Tibial artery (tissue), 4 donors: ENCODE results near the gene PIWIL1.

Experiments used
- DNase-seq, 2 donors: peaks; one replicate each; pipeline ENCODE4 v3.0.0-alpha.2; 2019
- H3K27ac ChIP-seq, 2 donors: fragments of 200-600 bp; sonication (generic) in 1 of 2; 1 replicate in 1 of 2; 2 replicates in 1 of 2; pipeline ENCODE4 v1.5.1; 2018 to 2019; ENCODE audit warnings: mild to moderate bottlenecking in 1 of 2
- H3K27me3 ChIP-seq, 2 donors: fragments of 200-600 bp; sonication (generic) in 1 of 2; one replicate each; pipeline versions ENCODE4 v1.5.1 to v1.6.0; 2016 to 2019
- H3K36me3 ChIP-seq, 3 donors: fragments of 200-600 bp; sonication (generic) in 2 of 3; one replicate each; pipeline ENCODE4 v1.5.1; 2016 to 2019; ENCODE audit warnings: mild to moderate bottlenecking in 2 of 3
- H3K4me1 ChIP-seq, 4 donors: fragments of 200-600 bp; sonication (generic) in 2 of 4; 1 replicate in 3 of 4; 2 replicates in 1 of 4; pipeline ENCODE4 v1.5.1; 2016 to 2019
- H3K4me3 ChIP-seq, 2 donors: fragments of 200-600 bp; sonication (generic) in 1 of 2; 1 replicate in 1 of 2; 2 replicates in 1 of 2; pipeline ENCODE4 v1.5.1; 2018 to 2019; ENCODE audit warnings: mild to moderate bottlenecking in 2 of 2
- H3K9me3 ChIP-seq, 3 donors: fragments of 200-600 bp; sonication (generic) in 1 of 3; one replicate each; pipeline ENCODE4 v1.5.1; 2016 to 2019
- intact Hi-C: fragments of 100-400 bp; cut with DNase I; formaldehyde crosslinking; loops from one replicate; pipeline ENCODE4 v1.15.0; 2023; ENCODE audit warnings: low total_unique reads
- TF ChIP-seq, protein P1 (sequence below), 2 experiments: fragments of 200-600 bp in 1 of 2; fragments of 450-650 bp in 1 of 2; IDR thresholded peaks; one replicate each; pipeline ENCODE4 v1.5.1; 2017 to 2019; ENCODE audit warnings: antibody characterized with exemption in 2 of 2, mild to moderate bottlenecking in 1 of 2, moderate library complexity in 1 of 2

Gene PIWIL1

GRCh38 chr12:130364578-130364977 lies 26.9 kb downstream of the PIWIL1 start:
- Histone ChIP-seq H3K27ac (no peak overlapping the region), H3K9me3 (no peaks in the 10 kb centered on the region), H3K36me3 (no peaks in the 10 kb centered on the region), H3K4me1 (no peaks in the 10 kb centered on the region), H3K4me3 (no peak overlapping the region), H3K27me3 (peaks cover 0 to 5% of the 10 kb centered on the region in 2 donors)
- DNase-seq = no peak
- TF ChIP-seq, protein P1, sequence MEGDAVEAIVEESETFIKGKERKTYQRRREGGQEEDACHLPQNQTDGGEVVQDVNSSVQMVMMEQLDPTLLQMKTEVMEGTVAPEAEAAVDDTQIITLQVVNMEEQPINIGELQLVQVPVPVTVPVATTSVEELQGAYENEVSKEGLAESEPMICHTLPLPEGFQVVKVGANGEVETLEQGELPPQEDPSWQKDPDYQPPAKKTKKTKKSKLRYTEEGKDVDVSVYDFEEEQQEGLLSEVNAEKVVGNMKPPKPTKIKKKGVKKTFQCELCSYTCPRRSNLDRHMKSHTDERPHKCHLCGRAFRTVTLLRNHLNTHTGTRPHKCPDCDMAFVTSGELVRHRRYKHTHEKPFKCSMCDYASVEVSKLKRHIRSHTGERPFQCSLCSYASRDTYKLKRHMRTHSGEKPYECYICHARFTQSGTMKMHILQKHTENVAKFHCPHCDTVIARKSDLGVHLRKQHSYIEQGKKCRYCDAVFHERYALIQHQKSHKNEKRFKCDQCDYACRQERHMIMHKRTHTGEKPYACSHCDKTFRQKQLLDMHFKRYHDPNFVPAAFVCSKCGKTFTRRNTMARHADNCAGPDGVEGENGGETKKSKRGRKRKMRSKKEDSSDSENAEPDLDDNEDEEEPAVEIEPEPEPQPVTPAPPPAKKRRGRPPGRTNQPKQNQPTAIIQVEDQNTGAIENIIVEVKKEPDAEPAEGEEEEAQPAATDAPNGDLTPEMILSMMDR (IDR thresholded peaks at IDR 0.05) = no peak
- intact Hi-C loops = no loop called here

DNA sequence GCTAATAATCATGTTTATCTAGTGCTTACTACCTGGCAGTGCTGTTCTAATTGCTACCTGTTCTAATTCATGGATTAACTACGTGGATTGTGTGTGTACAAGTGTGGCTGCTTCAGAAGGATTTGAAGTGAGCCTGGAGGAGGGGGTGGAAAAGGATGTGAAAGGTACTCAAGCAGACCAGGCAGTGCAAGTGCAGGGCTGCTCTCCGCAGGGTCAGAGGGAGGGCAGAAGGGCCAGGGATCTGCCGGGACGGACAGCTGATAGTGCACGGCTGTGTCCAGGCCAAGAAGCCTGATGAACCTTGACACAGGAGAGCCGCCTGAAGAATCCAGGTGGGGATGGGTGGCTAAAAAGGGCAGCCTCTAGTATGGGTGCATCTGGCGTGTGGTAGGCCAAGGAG lies 28.5 kb downstream of the PIWIL1 start:
- Histone ChIP-seq H3K36me3 (no peaks in the 10 kb centered on the region), H3K27ac (no peak overlapping the region), H3K9me3 (no peaks in the 10 kb centered on the region), H3K27me3 (peaks cover 0 to 5% of the 10 kb centered on the region in 2 donors), H3K4me3 (no peak overlapping the region), H3K4me1 (no peaks in the 10 kb centered on the region)
- TF ChIP-seq, protein P1 (IDR thresholded peaks at IDR 0.05) = no peak
- intact Hi-C loops = no loop called here
- DNase-seq = no peak

DNA sequence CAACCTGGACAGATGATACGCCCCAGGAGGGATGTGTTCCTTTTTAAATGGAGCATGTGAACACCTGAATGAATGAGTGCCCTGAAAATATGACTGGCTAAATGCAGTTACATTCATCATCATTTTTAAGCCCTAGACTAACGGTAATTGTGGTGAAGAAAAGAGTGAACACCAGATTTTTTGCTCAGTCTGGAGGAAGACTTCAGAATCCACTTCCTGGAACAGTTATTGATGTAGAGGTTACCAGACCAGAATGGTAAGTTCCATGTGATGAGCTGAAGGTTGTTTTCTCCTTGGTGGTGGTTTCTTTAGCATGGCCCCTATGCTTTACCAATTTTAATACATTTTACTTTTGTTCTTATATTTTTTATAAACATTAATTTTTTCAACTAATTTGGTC lies 29.3 kb downstream of the PIWIL1 start:
- no peak overlapping the region for H3K27ac ChIP-seq
- H3K27me3 ChIP-seq = peaks cover 0 to 5% of the 10 kb centered on the region in 2 donors
- intact Hi-C loops = no loop called here
- H3K9me3 ChIP-seq = no peaks in the 10 kb centered on the region
- H3K36me3 ChIP-seq = no peaks in the 10 kb centered on the region
- H3K4me1 ChIP-seq = no peaks in the 10 kb centered on the region
- TF ChIP-seq, protein P1 (IDR thresholded peaks at IDR 0.05) = no peak
- no peak for DNase-seq
- H3K4me3 ChIP-seq = no peak overlapping the region

- H3K9me3 ChIP-seq = no peaks in the 10 kb centered on the region
- H3K27me3 ChIP-seq = peaks cover 0 to 5% of the 10 kb centered on the region in 2 donors
- H3K4me1 ChIP-seq = no peaks in the 10 kb centered on the region
- H3K27ac ChIP-seq = no peak overlapping the region
- TF ChIP-seq, protein P1 (IDR thresholded peaks at IDR 0.05) = no peak
- intact Hi-C loops = no loop called here
- DNase-seq = no peak
- no peaks in the 10 kb centered on the region for H3K36me3 ChIP-seq
- no peak overlapping the region for H3K4me3 ChIP-seq
Observed at GRCh38 chr12:130367523-130367922, 29.8 kb downstream of the PIWIL1 start.

DNA sequence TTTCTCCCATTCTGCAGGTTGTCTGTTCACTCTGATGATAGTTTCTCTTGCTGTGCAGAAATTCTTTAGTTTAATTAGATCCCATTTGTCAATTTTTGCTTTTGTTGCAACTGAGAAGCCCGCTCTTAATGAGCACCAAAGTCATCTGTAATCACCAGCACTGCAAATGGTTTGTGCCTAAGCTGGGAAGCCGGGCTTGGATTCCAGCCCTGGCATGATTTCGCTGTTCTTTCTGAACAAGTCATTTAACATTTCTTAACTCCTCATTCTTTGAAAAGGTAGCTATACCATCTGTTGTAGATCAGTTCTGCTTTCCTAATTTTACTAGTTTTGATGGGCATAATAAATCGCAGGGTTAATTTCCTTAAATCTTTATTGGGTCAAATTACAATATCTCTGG lies 32.1 kb downstream of the PIWIL1 start:
- TF ChIP-seq, protein P1 (IDR thresholded peaks at IDR 0.05) = no peak
- Histone ChIP-seq H3K4me3 (no peak overlapping the region), H3K27ac (no peak overlapping the region), H3K4me1 (no peaks in the 10 kb centered on the region), H3K36me3 (no peaks in the 10 kb centered on the region), H3K27me3 (peaks cover 0 to 5% of the 10 kb centered on the region in 2 donors), H3K9me3 (no peaks in the 10 kb centered on the region)
- no peak for DNase-seq
- intact Hi-C loops = no loop called here

DNA sequence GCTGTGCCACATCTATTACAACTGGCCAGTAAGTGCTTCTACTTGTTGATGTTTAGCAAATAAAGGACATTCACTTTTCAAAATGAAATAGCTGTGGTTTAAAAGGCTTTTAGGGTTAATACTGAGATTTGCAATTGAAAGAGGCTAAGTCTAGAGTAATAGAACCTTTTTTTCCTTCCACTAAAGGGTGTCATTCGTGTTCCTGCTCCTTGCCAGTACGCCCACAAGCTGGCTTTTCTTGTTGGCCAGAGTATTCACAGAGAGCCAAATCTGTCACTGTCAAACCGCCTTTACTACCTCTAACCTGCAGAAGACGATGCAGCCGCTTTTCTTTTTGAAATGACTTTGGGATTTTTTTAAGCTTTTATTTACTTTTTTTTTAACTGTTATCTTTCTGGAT lies 33.6 kb downstream of the PIWIL1 start:
- no peaks in the 10 kb centered on the region for H3K9me3 ChIP-seq
- DNase-seq = no peak
- H3K27me3 ChIP-seq = peaks cover 0 to 5% of the 10 kb centered on the region in 2 donors
- no peak overlapping the region for H3K4me3 ChIP-seq
- H3K27ac ChIP-seq = no peak overlapping the region
- TF ChIP-seq, protein P1 (IDR thresholded peaks at IDR 0.05) = no peak
- H3K36me3 ChIP-seq = no peaks in the 10 kb centered on the region
- H3K4me1 ChIP-seq = no peaks in the 10 kb centered on the region
- intact Hi-C loops = no loop called here
